Measurements from ENCODE around the gene KLHL18.
"Not testable (repeated sequence)": the region's sequence is repeated elsewhere in the genome, so short reads cannot be mapped to it uniquely, and the experiment has no call there.

Gene KLHL18

GRCh38 chr3:47314056-47314764 is 31.5 kb downstream of the KLHL18 start:
- no peak for DNase-seq (ENCODE audit: low spot score)

GRCh38 chr3:47315069-47315647 is 32.4 kb downstream of the KLHL18 start:
- DNase-seq (ENCODE audit: low spot score): peak; percentile 34

GRCh38 chr3:47316151-47316550 is 33.4 kb downstream of the KLHL18 start:
- DNase-seq (ENCODE audit: low spot score): not testable (repeated sequence)

- no peak for DNase-seq (ENCODE audit: low spot score)
Measured at GRCh38 chr3:47318916-47319315, 36.2 kb downstream of the KLHL18 start.

GRCh38 chr3:47319956-47320355 is 37.2 kb downstream of the KLHL18 start:
- DNase-seq (ENCODE audit: low spot score): no peak

GRCh38 chr3:47323431-47324277 is 40.9 kb downstream of the KLHL18 start:
- DNase-seq (ENCODE audit: low spot score): no peak

- DNase-seq (ENCODE audit: low spot score): peak; percentile 63
Measured at GRCh38 chr3:47324278-47324865, 41.6 kb downstream of the KLHL18 start.

- DNase-seq (ENCODE audit: low spot score): no peak
Measured at GRCh38 chr3:47333907-47334306, 51.2 kb downstream of the KLHL18 start.

- DNase-seq (ENCODE audit: low spot score): no peak
Measured at GRCh38 chr3:47337656-47338055, 54.9 kb downstream of the KLHL18 start.

GRCh38 chr3:47339951-47340350 is 57.2 kb downstream of the KLHL18 start:
- DNase-seq (ENCODE audit: low spot score): no peak

GRCh38 chr3:47340866-47341265 is 58.1 kb downstream of the KLHL18 start:
- no peak for DNase-seq (ENCODE audit: low spot score)

GRCh38 chr3:47342151-47342550 is 59.4 kb downstream of the KLHL18 start:
- DNase-seq (ENCODE audit: low spot score): no peak

- no peak for DNase-seq (ENCODE audit: low spot score)
Measured at GRCh38 chr3:47342812-47343211, 60.1 kb downstream of the KLHL18 start.

- no peak for DNase-seq (ENCODE audit: low spot score)
Measured at GRCh38 chr3:47343471-47343971, 60.8 kb downstream of the KLHL18 start.

- no peak for DNase-seq (ENCODE audit: low spot score)
Measured at GRCh38 chr3:47344971-47345370, 62.2 kb downstream of the KLHL18 start.

GRCh38 chr3:47347217-47347801 is 64.6 kb downstream of the KLHL18 start:
- DNase-seq (ENCODE audit: low spot score): no peak

GRCh38 chr3:47348411-47349154 is 65.8 kb downstream of the KLHL18 start:
- no peak for DNase-seq (ENCODE audit: low spot score)

GRCh38 chr3:47355010-47355409 is 72.3 kb downstream of the KLHL18 start:
- no peak for DNase-seq (ENCODE audit: low spot score)

- no peak for DNase-seq (ENCODE audit: low spot score)
Measured at GRCh38 chr3:47356201-47356600, 73.5 kb downstream of the KLHL18 start.

GRCh38 chr3:47359323-47359722 is 76.6 kb downstream of the KLHL18 start:
- DNase-seq (ENCODE audit: low spot score): no peak

GRCh38 chr3:47360110-47360517 is 77.4 kb downstream of the KLHL18 start:
- DNase-seq (ENCODE audit: low spot score): not testable (repeated sequence)
